ENCODE data around the gene FPGS.
"Not testable (repeated sequence)": the region's sequence is repeated elsewhere in the genome, so short reads cannot be mapped to it uniquely, and the experiment has no call there.

Gene FPGS

GRCh38 chr9:127771570-127772189, 31.0 kb upstream of the FPGS start:
- no peak for FAIRE-seq

- no peak for FAIRE-seq
These were observed 30.1 kb upstream of the FPGS start for GRCh38 chr9:127772603-127773002.

DNA sequence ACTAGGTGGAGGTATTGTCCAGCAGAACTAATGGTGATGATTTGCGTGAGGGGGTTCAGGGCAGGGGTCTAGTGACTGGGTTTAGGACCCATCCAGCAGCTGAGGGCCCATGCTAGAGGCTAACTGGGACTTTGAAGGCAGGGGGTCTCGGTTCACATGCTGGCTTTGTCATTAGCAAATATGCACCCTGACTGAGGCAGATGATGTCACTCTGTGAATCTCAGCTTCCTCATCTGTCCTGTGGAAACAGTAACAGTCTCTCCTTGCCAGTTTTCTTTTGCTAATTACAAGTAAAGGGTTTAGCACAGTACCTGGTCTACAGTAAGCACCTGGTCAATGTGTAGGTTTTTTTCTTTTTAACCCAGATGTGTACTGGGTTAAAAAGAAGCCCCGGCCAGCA, 29.4 kb upstream of the FPGS start:
- FAIRE-seq: no peak

DNA sequence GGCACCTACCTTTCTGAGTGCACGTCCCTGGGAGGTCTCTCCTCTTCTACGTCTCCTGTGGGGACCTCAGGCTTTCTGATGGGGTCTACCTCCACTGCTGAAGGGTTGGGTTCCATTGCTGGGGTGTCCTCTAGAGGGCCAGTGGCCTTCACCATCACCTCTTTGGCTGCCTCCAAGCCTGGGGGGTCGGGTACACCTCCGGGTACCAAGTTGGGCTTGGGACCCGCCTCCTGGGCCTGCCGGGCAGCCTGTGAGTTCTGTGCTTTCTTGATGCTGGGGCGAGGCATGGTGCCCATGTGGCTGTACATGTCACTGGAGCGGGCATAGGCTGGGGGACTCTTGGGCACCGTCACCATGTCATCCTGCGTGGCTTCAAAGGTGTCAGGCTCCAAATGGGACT, 28.7 kb upstream of the FPGS start:
- FAIRE-seq: no peak

GRCh38 chr9:127776195-127776923, 26.3 kb upstream of the FPGS start:
- FAIRE-seq: no peak

DNA sequence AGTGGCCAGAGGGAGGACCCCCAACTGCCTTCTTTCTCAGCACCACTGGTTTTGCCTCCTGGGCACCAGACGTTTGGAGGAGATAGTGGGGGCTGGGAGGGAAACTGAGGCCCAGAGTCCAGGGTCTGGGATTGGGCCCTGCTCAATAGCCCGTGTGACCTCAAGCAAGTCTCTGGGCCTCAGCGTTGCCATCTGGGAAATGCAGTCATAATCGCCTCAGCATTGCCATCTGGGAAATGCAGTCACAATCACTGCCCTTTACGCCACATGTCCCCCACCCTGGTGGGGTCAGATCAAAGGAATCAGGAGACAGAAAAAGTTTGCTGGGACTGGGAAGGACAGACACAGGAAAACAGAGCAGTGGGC, 25.8 kb upstream of the FPGS start:
- FAIRE-seq: no peak

- no peak for FAIRE-seq
These were observed 25.2 kb upstream of the FPGS start for GRCh38 chr9:127777368-127777980.

DNA sequence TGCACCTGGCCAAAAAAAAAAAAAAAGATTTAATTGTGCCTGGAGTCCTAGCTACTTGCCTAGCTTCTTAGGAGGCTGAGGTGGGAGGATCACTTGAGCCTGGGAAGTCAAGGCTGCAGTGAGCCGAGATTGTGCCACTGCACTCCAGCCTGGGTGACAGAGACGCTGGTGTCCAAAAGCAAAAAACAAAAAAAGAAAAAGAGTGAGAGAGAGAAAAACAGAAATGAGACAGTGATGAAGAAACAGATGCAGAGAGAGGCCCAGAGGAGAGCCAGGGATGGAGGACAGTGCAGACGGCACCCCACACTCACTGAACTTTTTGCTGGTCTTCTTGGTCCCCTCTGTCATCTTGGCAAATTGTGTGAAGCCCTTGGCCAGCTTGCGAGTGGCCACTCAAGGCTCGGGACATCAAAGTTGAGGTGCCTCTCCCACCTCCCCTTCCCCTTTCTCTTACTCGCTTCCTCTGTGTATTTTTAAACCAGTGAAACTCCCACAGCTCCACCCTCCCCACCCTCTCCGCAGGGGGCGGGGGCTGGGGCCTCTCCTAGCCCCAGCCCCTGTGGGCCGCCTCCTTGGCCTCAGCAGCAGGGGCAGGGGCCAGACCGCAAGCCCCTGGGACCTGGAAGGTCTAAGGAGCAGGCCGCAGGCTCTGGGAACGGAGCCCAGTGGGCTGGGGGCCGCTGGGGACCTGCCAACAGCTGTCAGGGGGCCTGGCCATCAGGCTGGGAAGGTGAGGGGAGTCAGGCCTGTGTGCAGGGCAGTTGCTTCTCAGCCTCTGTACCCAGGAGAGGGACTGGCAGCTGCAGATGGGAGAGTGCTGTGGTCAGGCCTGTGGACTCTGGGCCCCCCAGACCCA, 24.2 kb upstream of the FPGS start, which contains the start of gene SH2D3C:
Gene SH2D3C (minus strand): TSS at position 387 of the 856 bp plus-strand sequence. CDS start 39 bp downstream, at position 348.
- no peak for FAIRE-seq

DNA sequence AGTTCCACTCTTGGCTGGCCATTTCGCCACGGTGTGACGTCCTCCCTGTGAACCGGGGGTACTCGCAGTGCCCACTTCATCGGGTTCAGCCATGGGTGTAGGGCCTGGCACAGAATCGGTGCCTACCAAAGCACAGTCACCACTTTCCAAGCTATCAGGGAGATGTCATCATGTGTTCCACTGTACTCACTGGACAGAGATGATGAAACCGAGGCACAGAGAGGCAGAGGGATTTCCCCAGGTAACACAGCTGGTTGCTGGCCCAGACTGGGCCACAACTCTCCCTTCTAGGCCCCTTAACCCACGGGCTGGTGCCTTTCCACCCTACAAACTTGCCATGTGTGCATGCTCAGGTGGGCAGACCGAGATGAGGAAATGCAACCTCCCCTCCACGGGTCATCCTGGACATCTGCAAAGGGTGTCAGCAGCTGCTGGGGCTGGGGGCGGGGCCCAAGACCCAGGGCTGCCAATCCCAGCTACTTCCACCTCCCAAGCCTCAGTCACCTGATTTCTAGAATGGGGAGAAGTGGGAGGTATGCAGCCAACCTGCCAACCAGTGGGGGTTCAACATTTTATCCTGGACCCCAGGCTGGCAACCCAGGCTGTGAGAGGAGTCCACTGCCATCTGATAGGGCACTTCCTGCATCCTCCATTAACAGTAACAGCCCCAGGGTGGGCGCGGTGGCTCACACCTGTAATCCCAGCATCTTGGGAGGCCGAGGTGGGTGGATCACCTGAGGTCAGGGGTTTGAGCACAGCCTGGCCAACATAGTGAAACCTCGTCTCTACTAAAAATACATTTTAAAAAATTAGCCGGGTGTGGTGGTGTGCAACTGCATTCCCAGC, 23.3 kb upstream of the FPGS start:
- no peak for FAIRE-seq

DNA sequence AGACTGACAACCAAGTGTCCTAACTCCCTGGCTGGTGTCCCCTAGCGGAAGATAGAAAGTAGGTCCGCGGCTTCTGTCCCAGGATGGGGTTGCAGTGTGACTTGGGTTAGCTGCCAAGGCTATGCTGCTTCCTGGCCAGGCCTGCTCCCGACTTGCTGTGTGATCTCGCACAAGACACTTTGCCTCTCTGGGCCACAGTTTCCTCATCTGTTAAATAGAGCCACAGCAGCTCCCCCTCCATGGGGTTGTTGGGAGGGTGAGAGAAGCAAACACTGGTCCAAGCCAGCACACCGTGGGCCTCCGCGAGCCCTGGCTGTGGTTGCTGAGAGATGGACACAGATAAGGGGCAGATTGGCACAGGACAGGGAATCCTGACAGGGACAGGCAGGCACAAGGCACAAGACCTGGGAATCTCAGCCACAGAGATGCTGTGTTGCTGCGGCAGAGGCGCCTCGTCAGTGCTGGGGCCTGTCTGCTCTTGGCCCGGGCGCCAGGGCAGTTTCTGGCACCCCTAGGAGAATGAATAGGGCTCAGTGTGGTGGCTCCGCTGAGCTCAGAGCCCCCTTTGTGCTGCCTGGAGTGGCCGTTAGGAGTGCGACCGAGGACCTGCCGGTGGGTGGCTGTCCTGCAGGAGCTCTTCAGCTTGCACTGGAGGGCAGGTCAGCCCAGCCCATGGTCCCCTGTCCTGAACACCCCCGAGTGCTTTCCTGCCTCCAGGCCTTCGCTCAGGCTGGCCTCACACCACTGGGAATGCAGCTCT, 22.4 kb upstream of the FPGS start:
- no peak for FAIRE-seq

GRCh38 chr9:127780909-127781308, 21.8 kb upstream of the FPGS start:
- FAIRE-seq: not testable (repeated sequence)

DNA sequence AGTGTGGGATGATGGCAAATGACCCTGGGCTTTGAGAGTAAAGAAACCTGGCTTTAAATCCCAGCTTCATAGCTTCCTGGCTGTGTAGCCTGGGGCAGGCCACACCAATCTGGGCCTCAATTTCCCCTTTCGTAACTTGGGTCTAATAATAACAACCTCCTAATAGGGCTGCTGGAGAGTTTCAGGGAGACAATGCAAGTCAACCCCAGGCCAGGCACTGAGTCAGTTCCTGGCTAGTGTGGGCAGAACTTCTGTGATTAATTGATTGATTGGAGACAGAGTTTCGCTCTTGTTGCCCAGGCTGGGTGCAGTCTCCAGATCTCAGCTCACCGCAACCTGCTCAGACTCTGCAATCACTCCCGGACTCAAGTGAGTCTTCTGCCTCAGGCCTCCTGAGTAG, 20.9 kb upstream of the FPGS start:
- FAIRE-seq: no peak

DNA sequence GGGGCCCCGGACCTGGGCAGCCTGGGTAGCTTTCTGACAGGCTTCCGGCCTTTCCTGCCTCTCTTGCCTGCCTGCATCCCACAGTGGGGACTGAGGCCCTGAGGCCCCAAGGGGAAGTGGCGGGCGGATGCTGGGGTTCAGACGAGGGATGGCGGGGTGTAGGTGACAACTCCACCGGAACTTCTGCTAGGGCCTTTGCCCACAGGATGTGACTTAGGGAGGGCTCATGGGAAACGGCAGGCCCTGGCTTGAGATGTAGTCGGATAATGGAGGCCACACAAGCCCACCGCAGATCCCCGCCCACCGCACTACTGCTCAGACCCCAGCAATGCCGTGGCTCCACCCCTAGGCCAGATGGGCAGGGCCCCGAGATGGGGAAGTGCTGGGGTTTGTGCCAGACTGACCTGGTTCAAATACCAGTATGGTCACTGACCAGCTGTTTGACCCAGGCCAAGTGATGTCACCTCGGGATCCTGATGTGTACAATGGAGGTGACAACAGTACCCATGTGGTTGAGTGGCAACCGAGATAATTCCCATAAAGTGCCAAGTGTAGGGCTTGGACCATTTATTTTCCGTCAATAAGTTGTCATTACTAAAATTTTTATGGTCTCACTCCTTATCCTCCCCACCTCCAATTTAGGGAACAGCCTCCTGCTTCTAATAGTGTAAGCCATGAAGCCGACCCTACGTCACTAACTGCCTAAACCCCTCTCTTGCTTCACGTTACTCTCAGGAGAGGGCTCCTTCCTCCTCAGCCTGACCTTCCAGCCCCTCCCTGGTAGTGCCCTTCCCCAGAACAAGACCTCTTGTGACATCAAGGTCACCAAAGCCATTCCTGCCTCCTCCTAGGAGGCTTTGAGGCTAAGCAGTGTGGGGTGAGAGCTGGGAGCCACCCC, 19.3 kb upstream of the FPGS start:
- FAIRE-seq: no peak

- FAIRE-seq: no peak
These were observed 17.4 kb upstream of the FPGS start for GRCh38 chr9:127785023-127785932.

DNA sequence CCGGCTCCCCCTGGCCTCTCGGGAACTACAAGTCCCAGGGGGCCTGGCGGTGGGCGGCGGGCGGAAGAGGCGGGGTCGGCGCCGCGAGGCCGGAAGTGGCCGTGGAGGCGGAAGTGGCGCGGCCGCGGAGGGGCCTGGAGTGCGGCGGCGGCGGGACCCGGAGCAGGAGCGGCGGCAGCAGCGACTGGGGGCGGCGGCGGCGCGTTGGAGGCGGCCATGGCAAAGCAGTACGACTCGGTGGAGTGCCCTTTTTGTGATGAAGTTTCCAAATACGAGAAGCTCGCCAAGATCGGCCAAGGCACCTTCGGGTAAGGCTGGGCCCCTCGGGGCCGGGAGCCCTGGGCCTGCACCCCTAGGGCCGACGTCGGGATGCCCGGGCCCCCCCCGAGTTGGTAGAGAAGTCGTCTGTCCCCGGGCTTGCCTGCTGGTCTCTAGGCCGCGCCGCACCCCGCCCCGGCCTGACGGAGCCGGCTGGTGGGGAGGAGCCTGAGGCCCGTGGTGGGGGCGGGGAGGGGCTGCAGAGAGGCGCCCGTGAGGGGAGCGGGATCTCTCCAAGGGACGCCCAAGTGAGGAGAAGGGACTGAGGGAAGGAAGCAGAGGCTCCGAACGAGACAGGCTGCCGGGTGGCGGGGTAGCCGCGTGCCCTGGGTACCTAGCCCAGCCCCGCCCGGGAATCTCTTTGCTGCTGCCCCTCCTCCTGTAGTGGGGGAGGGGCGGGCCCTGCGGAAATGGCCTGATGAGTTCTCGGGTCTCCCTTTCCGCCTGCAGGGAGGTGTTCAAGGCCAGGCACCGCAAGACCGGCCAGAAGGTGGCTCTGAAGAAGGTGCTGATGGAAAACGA, 16.5 kb upstream of the FPGS start, which contains the start of gene CDK9:
Gene CDK9 (plus strand): TSS at position 102 of the 840 bp plus-strand sequence. CDS start 115 bp downstream, at position 217.
- FAIRE-seq: no peak

DNA sequence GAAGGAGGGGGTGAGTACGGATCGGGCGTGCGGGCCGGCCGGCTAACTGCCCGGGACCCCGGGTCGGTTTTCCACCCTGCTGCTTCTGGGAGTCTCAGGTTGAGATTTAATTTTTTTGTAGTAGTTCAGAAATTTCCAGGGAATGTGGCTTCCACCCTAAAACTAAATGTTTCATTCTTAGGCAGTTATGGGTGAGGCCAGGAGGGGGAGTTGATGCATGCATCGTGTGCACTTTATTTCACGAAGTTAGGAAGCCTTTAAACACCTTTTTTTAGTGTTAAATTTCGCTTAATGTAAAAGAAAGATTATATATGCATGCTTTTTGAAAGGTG, 15.9 kb upstream of the FPGS start:
- no peak for FAIRE-seq

- FAIRE-seq: no peak
These were observed 14.2 kb upstream of the FPGS start for GRCh38 chr9:127788337-127789011.

DNA sequence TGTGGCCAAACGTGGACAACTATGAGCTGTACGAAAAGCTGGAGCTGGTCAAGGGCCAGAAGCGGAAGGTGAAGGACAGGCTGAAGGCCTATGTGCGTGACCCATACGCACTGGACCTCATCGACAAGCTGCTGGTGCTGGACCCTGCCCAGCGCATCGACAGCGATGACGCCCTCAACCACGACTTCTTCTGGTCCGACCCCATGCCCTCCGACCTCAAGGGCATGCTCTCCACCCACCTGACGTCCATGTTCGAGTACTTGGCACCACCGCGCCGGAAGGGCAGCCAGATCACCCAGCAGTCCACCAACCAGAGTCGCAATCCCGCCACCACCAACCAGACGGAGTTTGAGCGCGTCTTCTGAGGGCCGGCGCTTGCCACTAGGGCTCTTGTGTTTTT, 13.5 kb upstream of the FPGS start:
- FAIRE-seq: no peak

Measured in A204.1 (cell line).